ENCODE results near the gene SPON2.

SPON2 gene

GRCh38 chr4:1171311-1172227 lies 814 bp downstream of the SPON2 start:
- no peak for DNase-seq

DNA sequence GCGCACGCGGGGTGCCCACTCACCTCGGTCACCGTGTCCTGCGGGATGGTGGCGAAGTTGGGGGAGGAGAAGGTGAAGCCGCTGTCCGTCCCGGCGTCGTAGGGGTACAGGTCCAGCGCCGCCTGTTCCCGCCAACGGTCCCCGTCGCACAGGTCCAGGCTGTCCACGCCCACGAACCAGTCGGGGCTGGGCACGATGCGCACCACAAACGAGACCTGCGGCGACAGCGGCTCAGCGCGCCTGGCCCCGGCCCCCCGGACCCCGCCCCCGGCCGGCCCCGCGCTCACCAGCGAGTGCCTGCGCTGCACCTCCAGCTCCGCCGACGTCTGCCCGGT lies 1.4 kb downstream of the SPON2 start:
- no peak for DNase-seq

GRCh38 chr4:1170156-1170975 lies 2.0 kb downstream of the SPON2 start:
- DNase-seq, result no peak

GRCh38 chr4:1169691-1170096 lies 2.7 kb downstream of the SPON2 start:
- no peak for DNase-seq

DNA sequence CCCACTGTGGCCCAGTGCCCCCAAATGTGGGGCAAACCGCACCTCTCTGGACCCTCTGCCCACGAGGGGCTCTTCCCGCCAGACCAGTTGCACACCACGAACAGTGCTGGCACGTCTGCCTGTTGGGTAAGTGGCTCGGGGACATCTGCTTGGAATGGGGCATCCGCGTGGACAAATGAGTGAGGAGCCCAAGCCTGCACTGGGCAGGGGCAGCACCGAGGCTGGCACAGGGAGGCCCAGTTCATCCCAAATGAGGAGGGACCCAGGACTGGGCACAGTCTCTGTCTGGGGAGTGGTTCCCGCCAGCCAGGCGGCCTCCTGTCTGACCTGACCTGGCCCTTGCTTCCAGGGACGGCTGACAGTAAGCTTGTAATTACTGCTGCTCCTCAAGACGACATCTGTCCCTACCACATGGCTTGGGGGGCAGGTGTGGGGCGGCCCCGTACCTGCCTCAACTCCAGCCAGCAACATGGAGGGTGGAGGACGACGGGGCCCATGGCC lies 3.2 kb downstream of the SPON2 start:
- DNase-seq, result no peak

DNA sequence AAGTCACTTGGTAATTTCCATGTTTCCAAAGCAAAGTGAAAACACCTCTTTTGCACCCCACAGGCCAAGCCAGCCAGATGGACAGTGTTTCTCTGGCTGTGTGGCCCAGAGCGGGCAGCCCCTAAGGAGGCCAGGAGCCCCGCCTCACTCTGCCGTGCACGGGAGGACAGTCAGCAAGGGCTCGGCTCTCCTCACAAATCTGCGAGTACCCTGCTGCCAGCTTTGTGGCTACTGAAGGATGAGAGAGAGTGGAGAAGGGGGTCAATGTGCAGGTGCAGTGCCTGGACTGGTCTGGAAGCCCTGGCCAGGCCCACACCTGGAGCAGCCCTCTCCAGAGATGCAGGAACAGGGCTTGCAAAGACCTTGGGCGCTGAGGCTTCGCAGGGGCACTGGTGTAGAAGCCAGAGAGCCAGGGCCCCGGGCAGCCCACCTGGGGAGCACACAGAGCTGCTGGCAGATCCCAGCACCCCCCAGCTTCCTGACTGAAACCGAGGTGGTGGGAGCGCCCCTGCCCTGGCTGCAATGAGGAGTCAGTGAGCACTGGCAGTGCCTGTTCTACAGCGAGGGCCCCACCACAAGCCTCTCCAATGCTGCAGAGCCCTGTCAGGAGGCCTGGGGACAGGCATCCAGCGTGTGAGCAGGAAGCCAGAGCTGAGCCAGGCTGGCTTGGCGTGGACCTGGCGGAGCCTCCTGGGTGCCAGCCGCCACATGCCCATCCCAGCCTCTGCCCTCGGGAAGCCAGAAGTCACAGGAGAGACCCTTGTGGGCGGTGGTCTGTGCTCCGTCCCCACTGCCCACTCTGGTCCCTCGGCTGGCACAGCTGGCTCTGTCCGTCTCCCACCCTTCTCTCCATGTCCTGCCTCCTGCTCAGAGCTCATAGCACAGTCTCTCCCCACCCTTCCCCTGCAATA lies 3.9 kb downstream of the SPON2 start:
- DNase-seq, result no peak

- DNase-seq, result no peak
Measured at GRCh38 chr4:1167244-1167949, 5.0 kb downstream of the SPON2 start.

GRCh38 chr4:1166509-1167243 lies 5.7 kb downstream of the SPON2 start:
- no peak for DNase-seq

DNA sequence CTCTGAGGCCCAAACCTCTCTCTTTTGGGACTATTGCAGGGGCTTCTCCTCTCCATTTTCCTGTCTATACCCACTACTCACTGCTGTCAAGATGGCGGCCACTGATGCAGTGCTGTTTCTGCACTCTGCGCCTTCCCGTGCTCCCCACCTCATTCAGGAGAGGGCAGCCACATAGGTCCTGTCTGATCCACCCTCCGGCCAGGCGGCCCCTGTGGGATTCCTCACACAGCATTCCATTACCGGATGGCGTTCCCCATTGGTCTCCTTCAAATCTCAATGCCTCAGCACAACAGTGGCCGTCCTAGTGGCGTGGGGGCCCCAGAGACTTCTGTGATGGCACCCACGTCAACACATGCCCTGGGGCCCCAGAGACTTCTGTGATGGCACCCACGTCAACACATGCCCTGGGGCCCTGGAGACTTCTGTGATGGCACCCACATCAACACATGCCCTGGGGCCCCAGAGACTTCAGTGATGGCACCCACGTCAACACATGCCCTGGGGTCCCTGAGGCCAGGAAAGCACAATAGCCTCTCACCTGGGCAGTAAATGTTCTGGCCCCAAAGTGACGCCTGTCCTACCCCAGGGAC lies 7.3 kb downstream of the SPON2 start:
- DNase-seq, result no peak

DNA sequence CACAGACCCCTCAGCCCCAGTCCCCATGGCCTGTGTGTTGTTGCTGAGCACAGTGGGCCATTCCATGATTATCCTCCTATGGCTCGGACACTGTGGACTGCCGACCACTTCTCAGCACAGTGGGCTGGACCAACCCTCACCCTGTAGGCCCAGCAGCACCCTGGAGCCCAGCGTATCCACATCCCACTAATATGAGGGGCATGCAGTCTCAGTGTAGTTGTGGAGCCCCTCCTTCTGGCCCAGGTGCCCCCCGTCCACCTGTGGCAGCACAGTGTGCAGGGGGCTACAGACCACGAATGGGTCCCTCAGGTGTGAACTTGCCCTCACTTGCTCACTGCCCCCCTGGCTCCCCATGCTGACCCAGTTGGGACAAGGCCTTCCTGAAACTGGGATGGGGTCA lies 7.9 kb downstream of the SPON2 start:
- no peak for DNase-seq

- DNase-seq, result no peak
Measured at GRCh38 chr4:1164040-1164439, 8.3 kb downstream of the SPON2 start.

DNA sequence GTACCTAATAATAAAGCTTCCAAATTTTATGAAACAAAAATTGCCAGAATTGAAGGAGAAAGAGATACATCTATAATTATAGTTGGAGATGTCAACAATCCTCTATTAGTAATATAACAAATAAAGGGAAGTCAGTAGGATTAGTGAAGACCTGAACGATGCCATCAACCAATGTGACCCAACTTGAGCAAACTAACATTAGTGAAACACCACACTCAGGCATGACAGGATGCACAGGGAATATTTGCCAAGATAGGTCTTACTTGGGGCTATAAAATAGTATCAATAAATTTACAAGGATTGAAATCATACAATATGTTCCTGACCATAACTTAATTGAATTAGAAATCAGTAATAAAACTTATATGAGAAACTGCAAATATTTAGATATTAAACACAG lies 12.0 kb downstream of the SPON2 start:
- DNase-seq, result no peak

DNA sequence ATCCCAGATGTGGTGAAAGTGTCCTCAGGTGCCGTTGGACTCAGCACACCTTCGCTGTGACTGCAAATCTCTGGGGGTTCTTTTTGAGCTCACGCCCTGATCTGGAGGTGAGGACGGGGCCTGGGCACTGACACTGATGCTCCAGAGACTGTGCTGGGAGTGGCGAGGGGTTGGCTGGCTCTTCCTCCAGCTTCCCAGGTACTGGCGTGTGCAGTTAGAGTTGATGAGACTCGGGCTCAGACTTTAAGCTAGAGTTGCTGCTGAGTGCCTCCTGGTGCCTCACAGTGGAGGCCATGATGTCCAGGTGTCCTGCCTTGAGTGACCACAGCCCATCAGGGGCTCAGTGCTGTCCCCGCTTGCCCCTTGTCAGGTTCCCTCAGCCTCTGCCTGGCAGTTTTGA lies 16.3 kb downstream of the SPON2 start:
- DNase-seq, result no peak

DNA sequence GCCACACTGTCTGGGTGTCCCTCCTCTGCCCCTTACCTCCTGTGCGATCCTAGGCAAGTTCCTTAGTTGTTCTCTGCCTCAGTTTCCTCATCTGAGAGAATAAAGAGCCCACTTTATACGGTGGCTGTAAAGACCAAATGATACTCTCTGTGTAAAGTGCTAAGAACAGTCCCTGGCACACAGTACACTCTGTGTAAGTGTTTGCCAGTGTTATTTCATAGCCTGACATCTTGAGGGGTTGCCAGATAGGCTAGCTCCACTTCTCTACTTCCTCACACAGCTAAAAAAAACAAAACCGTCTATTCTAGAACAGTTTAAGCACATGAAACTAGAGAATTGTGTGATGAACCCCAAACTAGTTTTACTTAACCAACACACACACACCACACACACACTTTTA lies 17.1 kb downstream of the SPON2 start:
- no peak for DNase-seq

DNA sequence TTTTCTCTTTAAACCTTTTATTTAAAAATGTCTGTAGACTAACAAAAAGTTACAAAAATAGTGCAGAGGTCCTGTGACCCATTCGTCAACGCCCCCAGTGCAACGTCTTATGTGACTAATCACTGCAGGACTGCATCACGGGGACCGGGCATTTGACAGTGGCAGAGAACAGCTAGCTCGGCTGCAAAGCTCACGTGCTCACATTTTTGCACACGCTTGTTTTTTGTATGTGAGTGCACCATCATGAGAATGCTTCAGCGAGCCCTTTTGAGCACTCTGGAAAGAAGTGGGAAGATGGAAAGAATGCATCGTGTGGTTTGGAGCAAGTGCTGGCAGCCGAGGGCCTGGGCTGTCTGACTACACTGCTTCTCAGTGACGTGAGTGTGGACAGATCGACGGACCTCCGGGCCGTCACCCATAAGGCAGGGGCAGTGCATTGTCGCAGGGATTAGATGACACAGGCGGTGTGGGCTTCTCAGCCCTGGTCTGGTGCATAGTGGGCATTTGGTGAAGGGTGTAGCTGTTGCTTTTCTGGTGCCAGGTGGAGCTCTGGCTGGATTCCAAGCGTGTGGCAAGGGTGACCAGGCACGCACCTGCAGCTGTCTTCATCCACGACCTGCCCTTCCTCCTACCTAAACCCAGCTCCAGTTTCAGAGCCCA lies 17.7 kb downstream of the SPON2 start:
- DNase-seq, result no peak

DNA sequence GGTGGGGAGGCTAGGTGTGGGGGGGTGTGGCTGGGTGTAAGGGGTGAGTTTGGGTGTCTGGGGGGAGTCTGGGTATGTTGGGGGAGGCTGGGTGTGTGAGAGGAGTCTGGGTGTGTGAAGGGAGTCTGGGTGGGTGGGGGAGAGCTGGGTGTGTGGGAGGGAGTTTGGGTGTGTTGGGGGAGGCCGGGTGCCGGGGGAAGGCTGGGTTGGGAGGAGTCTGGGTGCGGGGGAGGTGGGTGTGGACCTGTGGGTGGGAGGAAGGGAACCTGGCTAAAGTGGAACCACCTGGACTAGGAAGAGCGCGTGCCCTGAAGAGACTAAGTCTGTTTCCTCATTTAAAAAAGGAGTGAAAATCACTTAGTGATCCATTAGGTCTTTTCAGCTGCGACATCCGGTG lies 18.3 kb downstream of the SPON2 start:
- no peak for DNase-seq

- no peak for DNase-seq
Measured at GRCh38 chr4:1153567-1154090, 18.8 kb downstream of the SPON2 start.

- DNase-seq, result no peak
Measured at GRCh38 chr4:1152290-1152689, 20.1 kb downstream of the SPON2 start.

- no peak for DNase-seq
Measured at GRCh38 chr4:1151541-1151940, 20.8 kb downstream of the SPON2 start.

GRCh38 chr4:1150875-1151274 lies 21.5 kb downstream of the SPON2 start:
- no peak for DNase-seq
